GM12875 (cell line): Measurements from ENCODE around the gene AIPL1.

Experiments
- H3K4me3 ChIP-seq: one replicate; pipeline ENCODE4 v1.5.1; 2011; ENCODE audit warnings: low read depth, low read length, control low read depth
- TF ChIP-seq, protein P1 (sequence below): IDR thresholded peaks from 2 replicates; pipeline ENCODE4 v1.5.1; 2011; ENCODE audit warnings: low read depth, mild to moderate bottlenecking, control low read depth, inconsistent platforms, low read length, moderate library complexity, borderline replicate concordance; ENCODE audit not compliant: insufficient read depth

The AIPL1 gene

DNA sequence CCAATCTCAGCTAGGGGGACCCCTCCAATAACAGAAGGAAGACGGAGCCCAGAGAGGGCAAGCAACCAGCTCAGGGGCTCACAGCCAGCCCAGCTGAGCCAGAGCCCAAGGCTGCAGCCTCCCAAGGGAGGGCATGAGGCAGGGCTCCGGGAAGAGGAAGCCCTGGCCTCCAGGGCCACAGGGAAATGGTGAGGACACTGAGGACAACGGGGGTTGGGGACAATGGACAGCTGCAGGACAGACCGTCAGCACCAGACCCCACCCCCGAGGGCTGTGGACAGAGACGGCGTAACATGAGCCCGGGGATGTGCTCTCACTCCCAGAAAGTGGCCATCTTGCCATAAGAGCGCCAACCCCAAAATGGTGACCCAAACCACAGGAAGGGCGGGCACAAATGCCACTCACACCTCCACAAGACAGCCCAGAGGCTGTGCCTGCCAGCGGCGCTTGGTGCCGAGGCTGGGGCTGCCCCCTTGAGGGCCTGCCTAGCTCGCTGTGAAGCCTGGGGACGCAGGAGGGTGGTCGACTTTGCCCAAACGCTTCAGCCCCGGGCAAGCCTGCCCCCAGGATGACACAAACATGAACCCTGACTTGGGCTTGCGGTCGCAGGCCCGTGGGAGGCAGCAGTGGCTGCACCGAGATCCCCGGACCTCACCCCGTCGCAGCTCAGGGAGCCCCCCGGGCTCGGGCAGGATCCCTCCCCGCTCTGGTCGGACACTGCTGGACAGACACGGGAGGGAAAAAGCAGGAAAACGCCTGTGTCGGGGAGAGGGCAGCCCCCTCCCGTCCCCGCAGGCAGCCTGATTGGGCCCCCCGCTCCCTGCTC, 19.8 kb upstream of the AIPL1 start:
- H3K4me3 ChIP-seq, result no peak overlapping the region
- TF ChIP-seq, protein P1, sequence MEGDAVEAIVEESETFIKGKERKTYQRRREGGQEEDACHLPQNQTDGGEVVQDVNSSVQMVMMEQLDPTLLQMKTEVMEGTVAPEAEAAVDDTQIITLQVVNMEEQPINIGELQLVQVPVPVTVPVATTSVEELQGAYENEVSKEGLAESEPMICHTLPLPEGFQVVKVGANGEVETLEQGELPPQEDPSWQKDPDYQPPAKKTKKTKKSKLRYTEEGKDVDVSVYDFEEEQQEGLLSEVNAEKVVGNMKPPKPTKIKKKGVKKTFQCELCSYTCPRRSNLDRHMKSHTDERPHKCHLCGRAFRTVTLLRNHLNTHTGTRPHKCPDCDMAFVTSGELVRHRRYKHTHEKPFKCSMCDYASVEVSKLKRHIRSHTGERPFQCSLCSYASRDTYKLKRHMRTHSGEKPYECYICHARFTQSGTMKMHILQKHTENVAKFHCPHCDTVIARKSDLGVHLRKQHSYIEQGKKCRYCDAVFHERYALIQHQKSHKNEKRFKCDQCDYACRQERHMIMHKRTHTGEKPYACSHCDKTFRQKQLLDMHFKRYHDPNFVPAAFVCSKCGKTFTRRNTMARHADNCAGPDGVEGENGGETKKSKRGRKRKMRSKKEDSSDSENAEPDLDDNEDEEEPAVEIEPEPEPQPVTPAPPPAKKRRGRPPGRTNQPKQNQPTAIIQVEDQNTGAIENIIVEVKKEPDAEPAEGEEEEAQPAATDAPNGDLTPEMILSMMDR, result no peak

DNA sequence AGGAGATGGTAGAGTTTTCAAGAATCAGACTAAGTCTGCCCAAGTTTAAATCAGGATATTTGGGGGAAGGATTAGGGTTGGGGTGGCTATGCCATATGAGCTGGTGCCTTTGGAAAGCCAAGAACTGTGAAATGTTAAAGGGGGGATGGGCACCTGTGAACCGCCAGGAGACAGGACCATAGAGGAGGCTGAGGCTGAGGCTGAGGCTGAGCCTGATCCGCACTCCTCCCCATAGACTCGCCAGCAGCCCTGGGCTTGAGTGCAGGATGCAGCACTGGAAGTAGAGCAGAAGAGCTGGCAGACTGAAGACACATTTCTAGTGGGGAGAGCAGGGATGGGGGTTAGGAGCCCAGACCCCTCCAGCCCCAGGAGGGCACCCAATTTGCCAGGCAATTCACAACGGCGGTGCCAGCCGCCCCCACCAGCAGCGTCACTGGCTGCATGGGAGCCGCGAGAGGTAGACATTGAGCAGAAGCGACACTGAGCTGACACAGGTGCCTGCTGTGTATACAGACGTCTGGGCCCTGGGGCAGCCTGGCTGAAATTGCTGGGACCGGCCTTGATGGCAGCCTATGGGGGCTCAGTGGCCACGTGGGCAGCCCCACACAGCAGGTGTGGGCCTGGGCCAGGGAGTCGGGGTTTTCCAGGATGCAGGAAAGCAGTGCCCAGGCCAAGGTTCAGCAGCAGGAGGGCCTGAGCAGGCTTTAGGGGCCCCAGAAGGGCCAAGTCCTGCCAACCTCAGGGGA, 18.5 kb upstream of the AIPL1 start:
- TF ChIP-seq, protein P1, result no peak
- no peak overlapping the region for H3K4me3 ChIP-seq

DNA sequence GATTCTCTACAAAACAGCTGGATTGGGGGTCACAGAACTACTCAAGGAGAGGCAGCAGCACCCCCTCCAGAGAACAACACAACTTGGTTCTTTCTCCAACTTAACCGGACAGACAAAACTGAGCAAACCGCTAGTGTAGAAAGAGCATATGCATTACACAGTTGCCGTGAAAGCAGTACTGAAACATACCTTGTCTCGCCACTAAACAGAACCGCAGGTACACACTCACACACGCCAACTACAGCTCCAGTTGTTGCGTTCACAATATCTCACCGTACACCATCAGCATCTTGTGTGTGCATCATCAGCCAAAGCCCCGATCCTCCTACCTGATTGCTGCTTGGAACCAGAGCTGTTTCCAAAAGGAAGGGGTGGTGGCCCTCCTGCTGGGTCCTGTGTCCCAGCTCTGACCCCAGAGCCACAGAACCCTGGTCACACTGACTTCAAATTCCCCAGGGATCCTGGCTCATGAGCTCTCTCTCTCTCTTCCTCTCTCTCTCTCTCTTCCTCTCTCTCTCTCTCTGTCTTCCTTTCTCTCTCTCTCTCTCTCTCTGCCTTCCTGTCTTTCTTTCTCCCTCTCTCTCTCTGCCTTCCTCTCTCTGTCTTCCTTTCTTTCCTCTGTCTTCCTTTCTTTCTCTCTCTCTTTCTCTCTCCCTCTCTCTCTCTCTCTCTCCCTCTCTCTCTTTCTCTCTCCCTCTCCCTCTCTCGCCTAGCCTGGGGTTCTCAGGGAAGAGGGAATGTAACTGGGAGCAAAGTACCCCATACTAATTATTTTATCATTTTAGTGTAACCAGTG, 17.7 kb upstream of the AIPL1 start:
- H3K4me3 ChIP-seq, result peak overlapping the region; percentile 1
- TF ChIP-seq, protein P1, result no peak

DNA sequence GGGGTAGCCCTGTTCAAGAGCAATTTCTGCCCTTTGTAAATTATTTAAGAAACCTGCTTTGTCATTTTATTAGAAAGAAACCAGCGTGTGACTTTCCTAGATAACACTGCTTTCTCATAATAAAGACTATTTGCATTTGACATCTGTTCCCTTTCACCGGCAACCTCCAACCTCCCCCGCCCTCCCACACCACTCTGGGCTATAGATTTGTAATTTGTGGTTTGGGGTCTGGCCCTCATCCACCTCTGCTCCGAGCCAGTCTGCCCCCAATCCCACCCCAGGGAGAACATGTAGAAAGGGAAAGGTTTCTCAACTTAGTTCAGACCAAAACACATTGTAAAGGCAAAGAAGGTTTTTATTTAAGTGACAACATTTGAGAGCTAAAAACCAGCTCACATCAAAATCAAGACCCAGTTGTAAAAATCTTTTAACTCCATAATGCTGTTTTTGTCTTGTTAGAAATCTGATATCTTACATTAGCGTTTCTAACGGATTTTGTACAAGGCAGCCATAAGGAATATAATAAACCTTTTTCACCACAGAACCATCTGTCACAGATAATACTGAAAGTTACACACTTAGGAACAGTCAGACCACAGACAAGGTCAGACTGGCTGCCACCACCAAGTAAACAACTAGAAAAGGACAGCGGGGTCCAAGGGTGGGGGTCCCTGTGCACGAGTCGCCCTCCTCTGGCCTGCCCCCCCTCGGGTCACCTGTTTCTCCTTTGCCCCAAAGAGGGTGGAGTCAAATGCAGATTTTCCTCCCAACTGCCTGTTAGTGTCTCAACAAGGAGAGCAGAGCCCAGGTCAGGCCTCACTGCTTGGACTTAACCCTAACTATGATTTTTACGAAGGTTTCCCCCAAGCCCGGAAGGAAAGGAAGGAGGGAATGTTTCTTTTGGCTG, 16.3 kb upstream of the AIPL1 start:
- TF ChIP-seq, protein P1, result no peak
- no peak overlapping the region for H3K4me3 ChIP-seq

DNA sequence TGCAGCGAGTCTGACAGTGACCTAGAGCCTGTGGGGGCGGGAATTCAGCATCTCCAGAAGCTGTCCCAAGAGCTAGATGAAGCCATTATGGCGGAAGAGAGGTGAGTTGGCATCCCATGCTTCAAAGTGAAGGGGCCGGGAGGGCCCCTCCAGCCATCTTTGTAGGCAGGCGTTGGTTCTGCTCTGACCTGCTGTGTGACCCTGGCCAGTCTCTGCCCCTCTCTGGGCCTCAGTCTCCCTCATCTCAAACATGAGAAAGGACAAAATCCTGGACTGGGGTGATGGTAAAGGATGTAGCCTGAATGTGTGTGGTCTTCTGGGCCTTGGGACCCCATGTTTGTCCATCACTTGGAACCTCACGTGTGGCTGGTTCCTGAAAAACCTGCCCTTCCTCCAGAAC, 14.4 kb upstream of the AIPL1 start:
- TF ChIP-seq, protein P1, result no peak
- H3K4me3 ChIP-seq, result no peak overlapping the region

DNA sequence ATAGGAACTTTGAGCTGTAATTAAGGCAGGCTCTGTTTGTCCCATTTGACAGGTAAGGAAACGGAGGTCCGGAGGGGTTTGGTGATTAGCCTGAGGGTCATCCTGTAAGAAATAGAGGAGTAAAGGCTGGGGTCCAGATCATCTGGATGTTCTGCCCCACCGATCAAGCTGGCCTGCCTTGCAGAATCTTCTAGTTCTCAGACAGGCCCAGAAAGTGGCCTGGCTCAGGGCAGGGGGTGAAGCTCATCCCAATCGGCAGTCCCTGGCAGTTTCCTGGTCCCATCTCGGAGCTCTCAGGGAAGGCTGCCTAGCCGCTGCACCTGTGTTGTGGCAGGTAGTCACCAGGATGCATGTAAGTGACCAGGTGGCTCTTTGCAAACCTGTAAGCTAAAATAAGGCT, 13.6 kb upstream of the AIPL1 start:
- TF ChIP-seq, protein P1, result no peak
- no peak overlapping the region for H3K4me3 ChIP-seq
